Measurements from ENCODE around the gene NAV2. TPM values are rescaled to one million over a fixed set of nuclear protein-coding genes. Genes with fewer than 3 reads are reported as not detected.

NAV2 gene
- polyA plus RNA-seq, 1 donor (not counting 4 experiments of a cell fraction or from before 2014, with no cell fraction given): 4.0 TPM

GRCh38 chr11:19827399-19828135 lies 114.9 kb downstream of the NAV2 start:
- H4K20me1 ChIP-seq (ENCODE audit: control insufficient read depth, extremely low read depth, insufficient read depth, low read length): no peaks in the 10 kb centered on the region
- FAIRE-seq (no peak), DNase-seq (ENCODE audit: low read depth, low spot score) (no peak)
- no peaks in the 10 kb centered on the region for H3K9me3 ChIP-seq (ENCODE audit: control insufficient read depth, low read depth, low read length)
- H3K36me3 ChIP-seq (ENCODE audit: control insufficient read depth in 2 of 2, extremely low read depth in 1 of 2, insufficient read depth in 2 of 2, low read length in 2 of 2): no peaks in the 10 kb centered on the region
- H3K9me1 ChIP-seq (ENCODE audit: control insufficient read depth, extremely low read depth, insufficient read depth, low read length): no peaks in the 10 kb centered on the region
- H3K4me1 ChIP-seq (ENCODE audit: control insufficient read depth, extremely low read depth, insufficient read depth, low read length): no peaks in the 10 kb centered on the region
- peaks cover 4% of the 10 kb centered on the region for H3K27me3 ChIP-seq (ENCODE audit: control insufficient read depth, extremely low read depth, insufficient read depth, low read length)
- H2AFZ ChIP-seq (ENCODE audit: control insufficient read depth, low read length): no peak overlapping the region
- no peak overlapping the region for H3K4me2 ChIP-seq (ENCODE audit: control insufficient read depth, extremely low read depth, insufficient read depth, low read depth, low read length)
- no peak for TF ChIP-seq EZH2 (IDR thresholded peaks at IDR 0.05; ENCODE audit: low read length)
- no peaks in the 10 kb centered on the region for H3K79me2 ChIP-seq (ENCODE audit: control insufficient read depth, insufficient read depth, low read length)
- no peak overlapping the region for H3K27ac ChIP-seq (ENCODE audit: control insufficient read depth, insufficient read depth, low read length)
- dilution Hi-C loops (cut with MboI; ENCODE audit: extremely low pct_ligation_motif_present, low sequenced_read_pairs): no loop called here
- no peak overlapping the region for H3K4me3 ChIP-seq (ENCODE audit: control insufficient read depth in 2 of 3, extremely low read depth in 1 of 3, insufficient read depth in 2 of 3, low read depth in 1 of 3, low read length in 3 of 3)
- no peak overlapping the region for H3K9ac ChIP-seq (ENCODE audit: control insufficient read depth, extremely low read depth, insufficient read depth, low read length)

GRCh38 chr11:19828382-19829108 lies 115.9 kb downstream of the NAV2 start:
- no peak for TF ChIP-seq EZH2 (IDR thresholded peaks at IDR 0.05; ENCODE audit: low read length)
- no peak for TF ChIP-seq CTCF (optimal IDR thresholded peaks at IDR 0.05 in 1 of 3, IDR thresholded peaks at IDR 0.05 in 1 of 3, conservative IDR thresholded peaks at IDR 0.05 in 1 of 3; ENCODE audit: extremely low read depth in 1 of 3, insufficient read depth in 2 of 3, low read length in 3 of 3)
- H3K79me2 ChIP-seq (ENCODE audit: control insufficient read depth, insufficient read depth, low read length): no peaks in the 10 kb centered on the region
- no peak for FAIRE-seq
- no peaks in the 10 kb centered on the region for H3K9me3 ChIP-seq (ENCODE audit: control insufficient read depth, low read depth, low read length)
- H3K36me3 ChIP-seq (ENCODE audit: control insufficient read depth in 2 of 2, extremely low read depth in 1 of 2, insufficient read depth in 2 of 2, low read length in 2 of 2): no peaks in the 10 kb centered on the region
- H3K9ac ChIP-seq (ENCODE audit: control insufficient read depth, extremely low read depth, insufficient read depth, low read length): no peak overlapping the region
- no peak for DNase-seq (ENCODE audit: low read depth, low spot score)
- H3K4me1 ChIP-seq (ENCODE audit: control insufficient read depth, extremely low read depth, insufficient read depth, low read length): no peaks in the 10 kb centered on the region
- H3K9me1 ChIP-seq (ENCODE audit: control insufficient read depth, extremely low read depth, insufficient read depth, low read length): no peaks in the 10 kb centered on the region
- H3K27ac ChIP-seq (ENCODE audit: control insufficient read depth, insufficient read depth, low read length): no peak overlapping the region
- no peaks in the 10 kb centered on the region for H4K20me1 ChIP-seq (ENCODE audit: control insufficient read depth, extremely low read depth, insufficient read depth, low read length)
- no peak overlapping the region for H3K4me3 ChIP-seq (ENCODE audit: control insufficient read depth in 2 of 3, extremely low read depth in 1 of 3, insufficient read depth in 2 of 3, low read depth in 1 of 3, low read length in 3 of 3)
- H3K27me3 ChIP-seq (ENCODE audit: control insufficient read depth, extremely low read depth, insufficient read depth, low read length): peaks cover 4% of the 10 kb centered on the region
- dilution Hi-C loops (cut with MboI; ENCODE audit: extremely low pct_ligation_motif_present, low sequenced_read_pairs): no loop called here
- no peak overlapping the region for H2AFZ ChIP-seq (ENCODE audit: control insufficient read depth, low read length)
- no peak overlapping the region for H3K4me2 ChIP-seq (ENCODE audit: control insufficient read depth, extremely low read depth, insufficient read depth, low read depth, low read length)
